ENCODE results near the gene SNX21. TPM values are rescaled to one million over a fixed set of nuclear protein-coding genes. Genes with fewer than 3 reads are reported as not detected.

Gene SNX21
- total RNA-seq, 4 donors from 2014 or later: 159 to 236 (median 203) TPM

DNA sequence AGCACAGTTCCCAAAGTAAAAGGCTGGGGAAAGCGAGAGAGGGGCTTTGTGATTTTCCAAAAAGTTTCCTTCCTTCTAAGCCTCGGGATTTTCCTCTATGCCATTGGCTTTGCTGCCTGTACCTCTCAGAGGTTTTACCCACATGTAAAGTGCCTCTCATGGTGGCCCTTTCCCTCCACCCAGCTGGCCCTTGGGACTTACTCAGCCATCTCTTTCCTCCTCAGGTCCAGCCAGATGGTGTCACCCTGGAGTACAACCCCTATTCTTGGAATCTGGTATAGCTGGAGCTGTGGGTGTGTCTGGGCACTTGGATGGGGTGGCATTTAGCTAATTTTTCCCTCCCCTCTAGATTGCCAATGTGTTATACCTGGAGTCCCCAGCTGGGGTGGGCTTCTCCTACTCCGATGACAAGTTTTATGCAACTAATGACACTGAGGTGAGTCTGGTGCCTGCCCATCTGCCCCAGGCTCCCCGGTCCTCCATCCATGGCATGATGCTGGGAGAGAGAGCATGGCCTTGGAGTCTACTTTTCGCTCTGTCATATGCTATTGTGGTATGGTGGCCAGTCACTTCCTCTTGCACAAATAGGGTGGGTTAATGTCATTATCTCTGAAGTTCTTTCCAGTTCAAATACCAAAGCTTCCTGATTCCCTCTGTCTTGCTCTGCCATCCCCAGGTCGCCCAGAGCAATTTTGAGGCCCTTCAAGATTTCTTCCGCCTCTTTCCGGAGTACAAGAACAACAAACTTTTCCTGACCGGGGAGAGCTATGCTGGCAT, 58.6 kb downstream of the SNX21 start:
- TF ChIP-seq POLR2A (IDR thresholded peaks at IDR 0.05): no peak
- TF ChIP-seq, protein P1, sequence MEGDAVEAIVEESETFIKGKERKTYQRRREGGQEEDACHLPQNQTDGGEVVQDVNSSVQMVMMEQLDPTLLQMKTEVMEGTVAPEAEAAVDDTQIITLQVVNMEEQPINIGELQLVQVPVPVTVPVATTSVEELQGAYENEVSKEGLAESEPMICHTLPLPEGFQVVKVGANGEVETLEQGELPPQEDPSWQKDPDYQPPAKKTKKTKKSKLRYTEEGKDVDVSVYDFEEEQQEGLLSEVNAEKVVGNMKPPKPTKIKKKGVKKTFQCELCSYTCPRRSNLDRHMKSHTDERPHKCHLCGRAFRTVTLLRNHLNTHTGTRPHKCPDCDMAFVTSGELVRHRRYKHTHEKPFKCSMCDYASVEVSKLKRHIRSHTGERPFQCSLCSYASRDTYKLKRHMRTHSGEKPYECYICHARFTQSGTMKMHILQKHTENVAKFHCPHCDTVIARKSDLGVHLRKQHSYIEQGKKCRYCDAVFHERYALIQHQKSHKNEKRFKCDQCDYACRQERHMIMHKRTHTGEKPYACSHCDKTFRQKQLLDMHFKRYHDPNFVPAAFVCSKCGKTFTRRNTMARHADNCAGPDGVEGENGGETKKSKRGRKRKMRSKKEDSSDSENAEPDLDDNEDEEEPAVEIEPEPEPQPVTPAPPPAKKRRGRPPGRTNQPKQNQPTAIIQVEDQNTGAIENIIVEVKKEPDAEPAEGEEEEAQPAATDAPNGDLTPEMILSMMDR (IDR thresholded peaks at IDR 0.05): no peak
- DNase-seq (ENCODE audit: low spot score in 2 of 2): no peak
- H3K4me3 ChIP-seq (ENCODE audit: low read depth, poor library complexity, severe bottlenecking): no peak overlapping the region
- WGBS, 2 donors: 76 to 86% methylated on average over 9 of the region's 9 CpGs
- intact Hi-C loops (cut with DNase I; ENCODE audit: low total_unique reads): no loop called here

Other genes with a start within 250 kb of the SNX21 start
- gene WFDC10A, start 204.1 kb upstream of the SNX21 start, total RNA-seq: not detected
- gene WFDC9, start 202.5 kb upstream of the SNX21 start, total RNA-seq: not detected
- not detected for gene WFDC11, start 163.6 kb upstream of the SNX21 start, total RNA-seq
- gene WFDC13, start 131.8 kb upstream of the SNX21 start, total RNA-seq: not detected
- 1 to 10 TPM in 1 of 4 donors, under 1 TPM in 1, not detected in 2; 0.54 to 1.9 TPM for gene WFDC10B, start 128.8 kb upstream of the SNX21 start, total RNA-seq
- not detected for gene SPINT4, start 111.5 kb upstream of the SNX21 start, total RNA-seq
- gene WFDC3, start 41.9 kb upstream of the SNX21 start, total RNA-seq: 10 to 100 TPM in 3 of 4 donors, 1 to 10 TPM in 1; 8.4 to 37.2 (median 21.1) TPM
- gene DNTTIP1, start 41.8 kb upstream of the SNX21 start, total RNA-seq: 10 to 100 TPM; 24.5 to 62.9 (median 43.5) TPM
- 10 to 100 TPM in 2 of 4 donors, 1 to 10 TPM in 2; 1.1 to 24.1 (median 10.2) TPM for gene UBE2C, start 21.2 kb upstream of the SNX21 start, total RNA-seq
- gene TNNC2, start 6.5 kb upstream of the SNX21 start, total RNA-seq: 10 to 100 TPM in 1 of 4 donors, 1 to 10 TPM in 2, not detected in 1; 1.4 to 10.7 (median 2.6) TPM
- 10 to 100 TPM; 57.6 to 84.9 (median 61.4) TPM for gene ACOT8, start 23.6 kb downstream of the SNX21 start, total RNA-seq
- 1 to 10 TPM; 3.7 to 4.6 (median 4.0) TPM for gene ZSWIM3, start 23.8 kb downstream of the SNX21 start, total RNA-seq
- 10 to 100 TPM; 10.0 to 16.6 (median 13.5) TPM for gene ZSWIM1, start 47.4 kb downstream of the SNX21 start, total RNA-seq
- 1 to 10 TPM in 2 of 4 donors, under 1 TPM in 2; 0.59 to 3.6 (median 1.8) TPM for gene SPATA25, start 53.8 kb downstream of the SNX21 start, total RNA-seq
- gene NEURL2, start 57.4 kb downstream of the SNX21 start, total RNA-seq: 10 to 100 TPM in 2 of 4 donors, 1 to 10 TPM in 2; 6.5 to 12.9 (median 9.5) TPM
- 100 to 1,000 TPM in 3 of 4 donors, 10 to 100 TPM in 1; 89.1 to 122 (median 111) TPM for gene CTSA, start 57.5 kb downstream of the SNX21 start, total RNA-seq
- 100 to 1,000 TPM in 1 of 4 donors, 10 to 100 TPM in 3; 37.4 to 114 (median 83.2) TPM for gene PLTP, start 78.4 kb downstream of the SNX21 start, total RNA-seq
- gene PCIF1, start 100.9 kb downstream of the SNX21 start, total RNA-seq: 10 to 100 TPM; 34.5 to 63.2 (median 41.3) TPM
- 10 to 100 TPM; 21.6 to 38.6 (median 30.7) TPM for gene ZNF335, start 138.4 kb downstream of the SNX21 start, total RNA-seq
- gene MMP9, start 175.1 kb downstream of the SNX21 start, total RNA-seq: 1 to 10 TPM in 3 of 4 donors, not detected in 1; 1.8 to 7.0 (median 1.9) TPM
- gene SLC12A5, start 195.4 kb downstream of the SNX21 start, total RNA-seq: not detected